Measurements from ENCODE around the gene XYLB.

DNA sequence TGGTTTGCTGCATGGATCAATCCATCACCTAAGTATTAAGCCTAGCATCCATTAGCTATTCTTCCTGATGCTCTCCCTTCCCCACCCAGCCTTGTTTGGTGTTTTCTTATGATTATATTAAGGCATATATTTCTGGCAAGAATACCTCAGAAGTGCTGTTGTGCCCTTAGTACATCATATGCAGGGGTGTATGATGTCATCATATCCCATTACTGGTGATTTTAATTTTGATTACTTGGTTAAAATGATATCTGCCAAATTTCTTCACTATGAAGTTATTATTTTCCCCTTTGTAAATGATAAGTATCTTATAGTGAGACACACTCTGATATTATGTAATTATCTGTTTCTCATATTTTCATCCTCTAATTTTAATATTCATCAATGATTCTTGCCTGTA is 49.0 kb upstream of the XYLB start:
- TF ChIP-seq ZFP36 (IDR thresholded peaks at IDR 0.05; ENCODE audit: borderline replicate concordance, low read depth, low read length, partially characterized antibody) (no peak), REST (IDR thresholded peaks at IDR 0.05; ENCODE audit: borderline replicate concordance in 1 of 2, low read depth in 1 of 2, low read length in 2 of 2) (no peak), MAX (IDR thresholded peaks at IDR 0.05) (no peak), EZH2 (conservative IDR thresholded peaks at IDR 0.05; ENCODE audit: low read depth, low read length) (no peak), POLR2G (IDR thresholded peaks at IDR 0.05; ENCODE audit: low read depth, low read length) (no peak), DMTF1 (CRISPR knock-in tag; IDR thresholded peaks at IDR 0.05) (no peak), GABPA (IDR thresholded peaks at IDR 0.05; ENCODE audit: low read depth, low read length) (no peak), GABPA (CRISPR knock-in tag; IDR thresholded peaks at IDR 0.05; ENCODE audit: low read depth) (no peak), SRF (IDR thresholded peaks at IDR 0.05; ENCODE audit: low read depth, low read length) (no peak), IRF2 (CRISPR knock-in tag; IDR thresholded peaks at IDR 0.05) (no peak)
- TF ChIP-seq, protein P1, sequence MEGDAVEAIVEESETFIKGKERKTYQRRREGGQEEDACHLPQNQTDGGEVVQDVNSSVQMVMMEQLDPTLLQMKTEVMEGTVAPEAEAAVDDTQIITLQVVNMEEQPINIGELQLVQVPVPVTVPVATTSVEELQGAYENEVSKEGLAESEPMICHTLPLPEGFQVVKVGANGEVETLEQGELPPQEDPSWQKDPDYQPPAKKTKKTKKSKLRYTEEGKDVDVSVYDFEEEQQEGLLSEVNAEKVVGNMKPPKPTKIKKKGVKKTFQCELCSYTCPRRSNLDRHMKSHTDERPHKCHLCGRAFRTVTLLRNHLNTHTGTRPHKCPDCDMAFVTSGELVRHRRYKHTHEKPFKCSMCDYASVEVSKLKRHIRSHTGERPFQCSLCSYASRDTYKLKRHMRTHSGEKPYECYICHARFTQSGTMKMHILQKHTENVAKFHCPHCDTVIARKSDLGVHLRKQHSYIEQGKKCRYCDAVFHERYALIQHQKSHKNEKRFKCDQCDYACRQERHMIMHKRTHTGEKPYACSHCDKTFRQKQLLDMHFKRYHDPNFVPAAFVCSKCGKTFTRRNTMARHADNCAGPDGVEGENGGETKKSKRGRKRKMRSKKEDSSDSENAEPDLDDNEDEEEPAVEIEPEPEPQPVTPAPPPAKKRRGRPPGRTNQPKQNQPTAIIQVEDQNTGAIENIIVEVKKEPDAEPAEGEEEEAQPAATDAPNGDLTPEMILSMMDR (CRISPR knock-in tag; IDR thresholded peaks at IDR 0.05) = no peak
- TF ChIP-seq, protein P2, sequence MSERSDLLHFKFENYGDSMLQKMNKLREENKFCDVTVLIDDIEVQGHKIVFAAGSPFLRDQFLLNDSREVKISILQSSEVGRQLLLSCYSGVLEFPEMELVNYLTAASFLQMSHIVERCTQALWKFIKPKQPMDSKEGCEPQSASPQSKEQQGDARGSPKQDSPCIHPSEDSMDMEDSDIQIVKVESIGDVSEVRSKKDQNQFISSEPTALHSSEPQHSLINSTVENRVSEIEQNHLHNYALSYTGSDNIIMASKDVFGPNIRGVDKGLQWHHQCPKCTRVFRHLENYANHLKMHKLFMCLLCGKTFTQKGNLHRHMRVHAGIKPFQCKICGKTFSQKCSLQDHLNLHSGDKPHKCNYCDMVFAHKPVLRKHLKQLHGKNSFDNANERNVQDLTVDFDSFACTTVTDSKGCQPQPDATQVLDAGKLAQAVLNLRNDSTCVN (CRISPR knock-in tag; IDR thresholded peaks at IDR 0.05; ENCODE audit: borderline replicate concordance) = no peak

All from HepG2 (cell line).